GM18873 (cell line): Measurements from ENCODE around the gene ALDOB.

ENCODE experiments used
- ATAC-seq: cut with Tn5 transposase; IDR thresholded peaks from one replicate; pipeline ENCODE4 v1.9.1; 2021; ENCODE audit warnings: mild to moderate bottlenecking, moderate library complexity, moderate number of reproducible peaks; ENCODE audit not compliant: unreplicated experiment, low FRiP score

Gene ALDOB

DNA sequence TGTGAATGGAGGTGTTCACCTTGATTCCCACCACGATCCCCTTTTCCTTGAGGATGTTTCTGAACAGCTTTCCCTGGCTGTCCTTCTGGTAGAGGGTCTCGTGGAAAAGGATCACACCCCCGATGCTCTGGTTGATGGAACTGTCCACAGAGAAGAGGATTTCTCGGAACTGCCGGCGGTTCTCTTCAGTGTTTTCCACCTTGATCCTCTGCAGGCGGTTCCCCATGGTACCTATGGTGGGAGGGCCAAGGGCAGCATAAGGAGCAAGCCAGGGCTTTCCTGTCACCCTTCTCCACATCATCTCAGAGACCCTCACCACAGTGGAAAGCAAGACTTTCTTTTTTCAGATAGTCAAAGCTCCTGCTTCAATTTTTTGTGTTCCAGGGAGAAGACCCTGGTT is 5.8 kb downstream of the ALDOB start:
- no peak for ATAC-seq

DNA sequence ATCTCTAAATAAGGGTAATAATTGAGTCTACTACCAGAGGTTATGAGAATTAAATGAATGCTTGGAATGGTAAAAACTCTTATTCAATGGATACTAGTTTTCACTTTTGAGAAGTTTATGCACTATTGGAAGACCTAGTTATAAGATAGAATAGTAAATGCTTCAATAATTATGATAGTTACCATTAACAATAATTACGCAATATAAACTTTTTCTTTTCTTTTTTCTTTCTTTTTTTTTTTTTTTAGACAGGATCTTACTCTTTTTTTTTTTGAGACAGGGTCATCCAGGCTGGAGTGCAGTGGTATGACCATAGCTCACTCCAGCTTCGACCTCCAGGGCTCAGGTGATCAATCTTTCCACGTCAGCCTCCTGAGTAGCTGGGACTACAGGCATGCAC is 6.7 kb downstream of the ALDOB start:
- no peak for ATAC-seq

DNA sequence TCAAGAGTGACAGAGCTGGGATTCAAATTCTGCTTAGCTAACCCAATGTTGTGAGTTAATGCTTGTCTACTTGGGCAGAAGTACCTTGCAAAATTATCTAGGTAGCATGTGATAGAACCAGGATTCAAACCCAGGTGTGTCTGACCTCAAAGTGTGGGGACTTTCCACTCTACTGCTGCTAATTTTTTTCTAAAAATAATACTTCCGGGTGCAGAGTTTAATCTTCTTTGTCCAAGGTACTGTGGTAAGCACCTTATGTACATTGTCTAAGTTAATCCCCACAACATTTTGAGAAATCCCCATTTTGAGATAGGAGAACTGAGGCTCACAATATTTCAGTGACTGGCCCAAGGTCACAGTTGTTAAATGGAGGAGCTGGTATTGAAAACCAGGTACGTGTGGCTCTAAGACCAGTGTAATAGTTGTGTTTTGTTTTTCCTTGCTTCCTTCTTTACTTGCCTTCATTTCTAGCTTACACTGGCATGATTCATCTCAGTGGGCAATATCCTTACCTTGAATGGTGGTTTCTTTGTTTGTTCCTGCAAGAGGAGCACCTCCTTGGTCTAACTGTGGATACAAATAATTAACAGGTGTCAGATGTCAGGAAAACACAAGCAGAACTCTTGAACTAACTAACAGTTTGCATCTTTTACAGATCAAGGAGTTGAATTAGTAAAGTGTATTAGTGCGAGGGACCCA is 7.5 kb downstream of the ALDOB start:
- ATAC-seq = peak; percentile 71

DNA sequence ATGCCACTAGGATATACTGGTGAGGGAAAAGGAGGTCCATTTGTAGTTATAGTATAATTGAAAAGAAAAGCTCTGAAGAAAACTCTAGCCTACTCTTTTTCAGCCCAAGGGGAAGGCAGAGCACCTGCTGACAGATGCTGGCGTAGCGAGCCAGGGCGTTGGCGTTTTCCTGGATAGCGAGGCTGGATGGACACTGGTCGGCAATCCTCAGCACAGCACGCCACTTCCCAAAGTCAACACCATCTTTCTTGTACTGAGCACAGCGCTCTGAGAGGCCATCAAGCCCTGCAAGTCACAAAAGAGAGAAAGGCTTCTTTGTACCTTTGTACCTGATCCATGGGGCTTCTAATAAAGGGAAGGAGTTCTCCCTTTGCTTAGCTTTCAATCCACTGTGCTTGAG is 8.2 kb downstream of the ALDOB start:
- peak; percentile 5 for ATAC-seq

DNA sequence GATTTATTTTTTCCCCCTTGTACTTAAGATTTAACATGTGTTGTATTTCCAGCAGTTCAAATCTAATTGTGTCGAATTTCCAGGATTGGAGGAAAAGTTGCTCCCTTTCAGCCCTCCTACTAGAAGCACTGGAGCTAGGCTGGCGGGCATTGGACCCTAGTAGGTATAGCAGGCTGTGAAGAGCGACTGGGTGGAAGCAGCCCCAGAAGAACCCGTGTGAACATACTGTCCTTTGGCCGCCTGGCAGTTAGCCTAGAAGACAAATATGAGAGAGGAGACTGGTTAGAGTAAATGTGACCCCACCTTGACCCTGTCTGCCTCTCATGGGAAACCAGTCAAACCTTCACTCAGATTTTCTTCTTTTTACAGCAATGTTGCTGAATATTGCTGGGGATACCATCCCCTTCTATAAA is 13.9 kb downstream of the ALDOB start:
- ATAC-seq = no peak

DNA sequence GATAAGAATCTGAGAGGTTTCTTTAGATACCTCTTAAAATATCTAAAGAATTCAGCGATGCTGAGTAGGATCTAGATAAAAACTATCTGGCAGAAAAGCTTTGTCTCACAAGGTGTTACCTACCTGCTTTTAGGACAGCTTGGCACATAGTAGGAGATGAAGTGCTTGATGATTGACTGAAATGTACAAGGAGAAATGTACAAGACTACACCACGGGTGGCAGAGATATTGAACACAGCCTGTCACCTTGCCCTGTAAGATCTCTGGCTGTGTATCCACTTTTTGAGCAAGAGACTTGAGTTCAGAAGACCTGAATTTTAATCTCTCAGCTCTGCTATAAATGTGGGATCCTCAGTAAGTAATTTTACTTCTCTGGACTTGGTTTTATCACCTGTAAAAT is 15.7 kb downstream of the ALDOB start:
- ATAC-seq = no peak

DNA sequence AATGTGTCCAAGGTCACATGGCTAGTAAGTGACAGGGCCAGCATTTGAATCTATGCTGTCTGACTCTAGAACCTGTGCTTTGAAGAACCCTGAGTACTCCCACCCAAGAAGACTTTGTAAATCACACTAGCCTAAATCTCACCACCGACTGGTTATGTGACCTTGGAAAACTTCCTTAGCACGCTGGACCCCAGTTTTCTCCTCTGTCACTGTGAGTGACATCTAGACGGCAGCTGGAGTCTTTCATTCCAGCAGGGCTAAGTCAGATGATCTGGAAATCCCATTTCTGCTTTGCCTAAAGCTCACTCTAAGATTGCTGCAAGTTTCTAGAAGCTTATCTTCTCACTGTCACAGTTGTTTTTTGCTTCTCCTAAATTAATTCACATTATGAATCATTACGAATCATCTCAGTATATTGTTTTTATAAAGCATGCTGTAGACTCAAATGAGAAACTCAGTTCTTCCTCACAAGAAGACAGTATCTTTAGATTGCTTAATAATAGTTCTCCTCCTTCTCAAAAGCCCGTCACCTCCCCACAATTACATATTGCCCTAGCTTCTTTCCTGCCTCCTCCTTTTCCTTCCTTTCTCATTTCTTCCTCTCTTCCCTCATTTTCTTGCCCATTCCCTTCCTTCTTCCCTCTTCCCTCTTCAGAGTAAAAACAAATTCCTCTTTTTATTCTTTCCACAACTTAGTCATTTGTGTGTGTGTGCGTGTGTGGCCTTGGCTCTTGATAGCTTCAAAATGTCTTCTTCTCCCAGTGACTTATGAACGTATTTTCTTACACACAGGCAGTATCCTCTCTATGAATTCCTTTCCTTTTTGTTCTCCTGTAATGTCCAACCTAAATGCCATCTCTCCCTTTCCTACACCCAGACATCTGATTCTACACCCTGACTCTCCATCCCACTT is 16.8 kb downstream of the ALDOB start:
- ATAC-seq = no peak

DNA sequence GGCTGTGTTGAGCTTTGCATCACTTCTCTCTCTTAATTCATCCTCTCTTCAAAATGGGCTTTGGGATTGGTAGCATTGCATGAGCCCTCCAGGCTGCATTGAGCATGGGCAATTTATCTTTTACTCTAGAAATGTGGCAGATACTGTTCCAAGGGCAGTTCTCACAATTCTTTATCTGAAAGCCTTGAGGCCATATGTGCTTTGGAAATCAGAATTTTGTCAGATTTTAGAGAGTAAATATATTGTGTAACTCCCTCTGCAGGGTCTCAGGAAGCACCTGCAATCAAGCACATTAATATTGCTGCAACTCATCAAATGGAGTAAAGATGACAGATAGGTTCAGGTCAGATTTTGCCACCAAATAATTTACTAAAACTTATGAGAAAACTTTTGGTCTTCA is 17.6 kb downstream of the ALDOB start:
- no peak for ATAC-seq

- no peak for ATAC-seq
Measured at GRCh38 chr9:101417389-101417788, 18.2 kb downstream of the ALDOB start.

DNA sequence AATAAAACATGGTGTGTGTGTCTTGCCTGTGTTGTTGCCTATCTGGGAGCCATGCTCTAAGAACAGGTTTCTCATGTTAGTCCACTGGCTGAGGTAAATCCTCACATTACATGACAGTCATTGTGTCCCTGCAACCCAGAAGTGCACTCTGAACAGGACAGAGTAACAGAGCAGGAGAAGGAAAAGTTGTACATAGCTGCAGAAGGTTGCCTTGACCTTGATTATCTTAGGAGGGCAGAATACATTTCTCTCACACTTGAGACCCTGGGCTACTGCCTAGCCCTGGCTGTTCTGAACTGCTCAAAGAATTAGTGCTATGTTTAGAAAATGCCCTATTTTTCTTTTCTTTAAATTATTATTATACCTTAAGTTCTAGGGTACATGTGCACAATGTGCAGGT is 20.0 kb downstream of the ALDOB start:
- no peak for ATAC-seq

- no peak for ATAC-seq
Measured at GRCh38 chr9:101414839-101415238, 20.7 kb downstream of the ALDOB start.

DNA sequence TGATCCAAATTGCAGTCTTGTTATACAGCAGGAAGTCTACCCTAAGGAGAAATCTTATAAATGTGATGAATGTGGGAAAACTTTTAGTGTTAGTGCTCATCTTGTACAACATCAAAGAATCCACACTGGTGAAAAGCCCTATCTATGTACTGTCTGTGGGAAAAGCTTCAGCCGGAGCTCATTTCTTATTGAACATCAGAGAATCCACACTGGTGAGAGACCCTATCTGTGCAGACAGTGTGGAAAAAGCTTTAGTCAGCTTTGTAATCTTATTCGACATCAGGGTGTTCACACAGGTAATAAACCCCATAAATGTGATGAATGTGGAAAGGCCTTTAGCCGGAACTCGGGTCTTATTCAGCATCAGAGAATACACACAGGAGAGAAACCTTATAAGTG is 26.5 kb downstream of the ALDOB start:
- ATAC-seq = no peak

DNA sequence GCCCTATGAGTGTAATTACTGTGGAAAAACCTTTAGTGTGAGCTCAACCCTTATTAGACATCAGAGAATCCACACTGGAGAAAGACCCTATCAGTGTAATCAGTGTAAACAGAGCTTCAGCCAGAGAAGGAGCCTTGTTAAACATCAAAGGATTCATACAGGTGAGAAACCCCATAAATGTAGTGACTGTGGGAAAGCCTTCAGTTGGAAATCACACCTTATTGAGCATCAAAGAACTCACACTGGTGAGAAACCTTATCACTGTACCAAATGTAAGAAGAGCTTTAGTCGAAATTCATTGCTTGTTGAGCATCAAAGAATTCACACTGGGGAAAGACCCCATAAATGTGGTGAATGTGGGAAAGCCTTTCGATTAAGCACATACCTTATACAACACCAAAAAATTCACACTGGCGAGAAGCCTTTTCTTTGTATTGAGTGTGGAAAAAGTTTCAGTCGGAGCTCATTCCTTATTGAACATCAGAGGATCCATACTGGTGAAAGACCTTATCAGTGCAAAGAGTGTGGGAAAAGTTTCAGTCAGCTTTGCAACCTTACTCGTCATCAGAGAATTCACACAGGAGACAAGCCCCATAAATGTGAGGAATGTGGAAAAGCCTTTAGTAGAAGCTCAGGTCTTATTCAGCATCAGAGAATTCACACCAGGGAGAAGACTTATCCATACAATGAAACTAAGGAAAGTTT is 27.0 kb downstream of the ALDOB start:
- ATAC-seq = no peak

DNA sequence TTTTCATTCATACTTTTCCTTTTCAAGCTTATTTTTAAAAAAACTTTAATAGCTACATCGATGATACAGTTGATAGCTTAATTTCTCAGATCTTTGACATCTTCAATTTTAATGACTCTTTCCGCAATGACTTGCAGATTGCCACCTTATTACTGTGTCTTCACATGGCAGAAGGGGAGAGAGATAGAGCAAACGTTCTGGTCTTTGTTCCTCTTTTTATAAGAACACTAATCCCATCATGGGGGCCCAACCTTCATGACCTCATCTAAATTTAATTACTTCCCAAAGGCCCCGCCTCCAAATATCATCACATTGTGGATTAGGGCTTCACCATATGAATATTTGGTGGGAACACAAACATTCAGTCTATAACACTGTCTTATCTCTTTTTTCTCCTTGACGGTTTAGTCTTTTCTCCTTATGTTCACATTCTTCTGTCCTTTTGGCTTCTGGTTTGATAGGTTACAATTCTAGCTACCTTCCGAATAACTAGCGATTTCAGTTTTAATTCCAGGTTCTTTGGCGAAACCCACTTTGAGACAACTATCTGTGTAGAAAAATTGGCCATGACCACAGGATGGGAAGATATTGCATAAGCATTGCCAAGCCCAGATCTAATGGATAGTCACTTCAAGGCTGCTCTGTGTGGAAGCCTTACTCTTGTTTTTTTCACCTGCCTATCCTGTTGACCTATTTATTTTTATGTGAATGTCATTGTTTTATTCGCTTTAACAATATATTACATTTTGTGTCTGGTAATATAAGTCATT is 31.9 kb downstream of the ALDOB start:
- ATAC-seq = no peak

DNA sequence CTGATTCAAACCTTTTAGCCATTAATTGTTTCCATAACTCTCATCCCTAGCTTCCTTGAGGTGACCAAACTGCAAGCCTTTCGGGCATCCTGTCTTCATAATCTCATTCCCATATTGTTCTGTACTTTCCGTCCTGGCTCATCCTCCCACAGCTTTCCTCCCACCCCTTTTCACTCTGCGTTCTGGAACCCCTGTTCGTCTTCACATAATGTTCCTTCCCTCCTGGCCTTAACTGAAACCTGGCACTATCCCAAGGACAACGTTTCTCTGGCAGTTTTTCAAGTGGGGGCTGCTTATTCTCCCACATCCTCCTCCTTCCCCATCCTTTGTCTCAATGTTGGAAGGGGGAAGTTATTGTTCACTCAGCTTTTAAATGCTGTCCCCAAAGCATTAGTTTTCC is 35.5 kb downstream of the ALDOB start:
- no peak for ATAC-seq

- ATAC-seq = no peak
Measured at GRCh38 chr9:101399643-101399970, 36.0 kb downstream of the ALDOB start.

- ATAC-seq = no peak
Measured at GRCh38 chr9:101398930-101399642, 36.5 kb downstream of the ALDOB start.

DNA sequence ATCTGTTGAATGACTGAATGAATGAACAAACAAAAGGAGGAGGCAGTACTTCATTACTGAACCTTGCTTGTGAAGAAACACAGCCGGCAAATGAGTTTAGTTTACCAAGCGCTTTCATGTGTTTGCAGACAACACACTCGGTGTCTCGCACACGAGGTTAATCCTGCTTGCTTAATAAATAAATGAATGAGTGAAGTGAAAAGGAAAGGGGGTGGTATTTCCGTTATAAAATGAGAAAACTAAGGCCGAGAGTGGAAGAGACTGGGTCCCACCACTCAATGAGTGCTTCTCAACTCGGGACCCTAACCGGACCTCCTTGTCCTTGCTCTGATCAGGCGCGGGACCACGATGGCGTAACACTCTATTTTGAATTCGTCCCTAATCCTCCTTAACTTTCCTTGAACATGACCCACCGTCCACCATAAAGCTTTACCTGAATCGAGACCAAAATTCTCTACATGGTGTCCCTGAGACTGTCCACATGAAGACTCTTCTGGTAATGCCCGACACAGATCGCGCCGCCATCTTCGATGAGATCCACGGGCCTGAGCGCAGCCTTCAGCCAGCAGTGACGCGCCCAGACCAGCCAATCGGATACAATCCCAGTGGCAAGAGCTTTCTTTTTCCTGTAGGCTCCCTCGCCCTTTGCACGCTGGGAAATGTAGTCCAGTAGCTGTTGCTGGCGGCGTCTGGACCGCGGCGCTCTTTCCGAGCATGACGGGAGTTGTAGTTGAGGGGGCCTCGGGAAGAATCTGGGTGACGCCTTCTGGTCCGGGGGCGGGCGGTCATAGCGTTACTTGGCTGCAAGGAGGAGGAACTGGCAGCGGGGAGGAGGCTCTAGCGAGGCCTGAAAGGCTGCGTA is 37.3 kb downstream of the ALDOB start, which contains the start of the genes MRPL50 and ZNF189:
Gene MRPL50, minus strand, starts transcription at position 551 of the 862 bp plus-strand sequence. Its CDS starts 26 bp downstream, at position 525.
Gene ZNF189, plus strand, starts transcription at position 784 of the 862 bp plus-strand sequence. CDS start 306 bp downstream, outside the sequence.
- peak; percentile 99 for ATAC-seq

GRCh38 chr9:101397746-101398067 is 37.9 kb downstream of the ALDOB start:
- ATAC-seq = no peak
